ENCODE measurements around the gene SLAMF8. TPM values are rescaled to one million over a fixed set of nuclear protein-coding genes. Genes with fewer than 3 reads are reported as not detected.

The SLAMF8 gene
- total RNA-seq, 1 experiment from 2014 or later = not detected

DNA sequence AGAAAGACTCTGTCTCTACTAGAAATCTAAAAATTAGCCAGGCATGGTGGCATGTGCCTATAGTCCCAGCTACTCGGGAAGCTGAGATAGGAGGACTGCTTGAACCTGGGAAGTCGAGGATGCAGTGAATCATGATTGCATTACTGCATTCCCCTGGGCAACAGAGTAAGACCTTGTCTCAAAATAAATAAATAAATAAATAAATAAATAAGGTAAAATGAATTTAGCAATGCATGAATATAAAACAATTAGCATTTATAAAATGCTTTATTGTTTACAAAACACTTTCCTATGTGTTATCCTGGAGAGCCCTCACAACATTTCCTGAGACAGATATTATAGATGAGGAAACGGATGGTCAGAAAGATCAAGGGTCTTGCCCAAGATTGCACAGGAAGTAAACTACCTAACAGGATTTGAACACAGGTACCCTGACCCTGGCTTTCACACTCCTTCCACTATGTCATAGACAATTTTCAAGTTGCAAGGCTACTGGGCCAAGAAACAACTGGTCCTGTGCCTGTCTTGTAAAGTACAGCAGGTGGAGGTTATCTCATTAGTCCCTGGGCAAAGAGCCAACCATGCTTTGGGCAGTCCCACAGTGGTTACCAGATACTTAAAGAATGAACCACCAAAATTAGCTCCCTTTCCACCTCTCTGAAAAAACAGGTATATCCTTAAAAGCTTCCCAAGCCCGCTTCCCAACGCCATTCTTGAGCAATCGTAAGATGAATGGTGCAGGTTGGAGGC lies 51.2 kb downstream of the SLAMF8 start:
- Mint-ChIP-seq H3K4me3 (ENCODE audit: low read depth, unreplicated experiment) (no peak overlapping the region), H3K27me3 (ENCODE audit: unreplicated experiment) (no peaks in the 10 kb centered on the region), H3K9me3 (ENCODE audit: low read depth, unreplicated experiment) (no peaks in the 10 kb centered on the region), H3K27ac (ENCODE audit: unreplicated experiment) (no peak overlapping the region), H3K36me3 (ENCODE audit: insufficient read depth, unreplicated experiment) (no peaks in the 10 kb centered on the region), H3K4me1 (ENCODE audit: low read depth, unreplicated experiment) (no peaks in the 10 kb centered on the region)
- no TSS peak for BruUV-seq (replicated peaks)
- TF ChIP-seq, protein P1, sequence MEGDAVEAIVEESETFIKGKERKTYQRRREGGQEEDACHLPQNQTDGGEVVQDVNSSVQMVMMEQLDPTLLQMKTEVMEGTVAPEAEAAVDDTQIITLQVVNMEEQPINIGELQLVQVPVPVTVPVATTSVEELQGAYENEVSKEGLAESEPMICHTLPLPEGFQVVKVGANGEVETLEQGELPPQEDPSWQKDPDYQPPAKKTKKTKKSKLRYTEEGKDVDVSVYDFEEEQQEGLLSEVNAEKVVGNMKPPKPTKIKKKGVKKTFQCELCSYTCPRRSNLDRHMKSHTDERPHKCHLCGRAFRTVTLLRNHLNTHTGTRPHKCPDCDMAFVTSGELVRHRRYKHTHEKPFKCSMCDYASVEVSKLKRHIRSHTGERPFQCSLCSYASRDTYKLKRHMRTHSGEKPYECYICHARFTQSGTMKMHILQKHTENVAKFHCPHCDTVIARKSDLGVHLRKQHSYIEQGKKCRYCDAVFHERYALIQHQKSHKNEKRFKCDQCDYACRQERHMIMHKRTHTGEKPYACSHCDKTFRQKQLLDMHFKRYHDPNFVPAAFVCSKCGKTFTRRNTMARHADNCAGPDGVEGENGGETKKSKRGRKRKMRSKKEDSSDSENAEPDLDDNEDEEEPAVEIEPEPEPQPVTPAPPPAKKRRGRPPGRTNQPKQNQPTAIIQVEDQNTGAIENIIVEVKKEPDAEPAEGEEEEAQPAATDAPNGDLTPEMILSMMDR (IDR thresholded peaks at IDR 0.05; ENCODE audit: unreplicated experiment) = no peak
- intact Hi-C loops (cut with micrococcal nuclease; ENCODE audit: unreplicated experiment) = no loop called here
- no peak for DNase-seq
- CTCF ChIA-PET = no interaction called here

DNA sequence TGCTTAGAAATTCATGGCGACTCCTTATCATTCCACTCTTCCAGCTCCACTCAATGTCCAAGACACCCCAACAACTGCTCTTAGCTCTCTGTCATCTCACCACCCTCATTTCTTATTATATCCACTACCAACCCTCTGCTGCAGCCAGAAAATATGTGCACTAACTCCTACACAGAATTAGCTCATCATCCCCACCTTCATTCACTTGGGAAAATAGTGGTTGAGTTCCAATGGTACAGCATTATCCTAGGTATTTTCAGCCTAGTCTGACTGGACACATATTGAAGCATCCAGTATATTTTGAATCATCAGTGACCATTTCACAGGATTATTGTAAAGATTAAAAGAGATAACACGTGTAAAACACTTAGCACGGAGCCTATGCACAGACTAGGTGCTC lies 52.5 kb downstream of the SLAMF8 start:
- BruUV-seq (replicated peaks) = no TSS peak
- DNase-seq = no peak
- H3K4me1 Mint-ChIP-seq (ENCODE audit: low read depth, unreplicated experiment) = no peaks in the 10 kb centered on the region
- no peak overlapping the region for H3K27ac Mint-ChIP-seq (ENCODE audit: unreplicated experiment)
- no peak overlapping the region for H3K4me3 Mint-ChIP-seq (ENCODE audit: low read depth, unreplicated experiment)
- H3K9me3 Mint-ChIP-seq (ENCODE audit: low read depth, unreplicated experiment) = no peaks in the 10 kb centered on the region
- intact Hi-C loops (cut with micrococcal nuclease; ENCODE audit: unreplicated experiment) = no loop called here
- no peaks in the 10 kb centered on the region for H3K27me3 Mint-ChIP-seq (ENCODE audit: unreplicated experiment)
- CTCF ChIA-PET = interaction anchor here (1.2 to 1.3 kb wide), 2 partner anchors 25 to 80 kb away, joined by 3 to 4 read pairs; no protein-coding TSS in a partner anchor
- TF ChIP-seq, protein P1 (IDR thresholded peaks at IDR 0.05; ENCODE audit: unreplicated experiment) = no peak
- no peaks in the 10 kb centered on the region for H3K36me3 Mint-ChIP-seq (ENCODE audit: insufficient read depth, unreplicated experiment)

DNA sequence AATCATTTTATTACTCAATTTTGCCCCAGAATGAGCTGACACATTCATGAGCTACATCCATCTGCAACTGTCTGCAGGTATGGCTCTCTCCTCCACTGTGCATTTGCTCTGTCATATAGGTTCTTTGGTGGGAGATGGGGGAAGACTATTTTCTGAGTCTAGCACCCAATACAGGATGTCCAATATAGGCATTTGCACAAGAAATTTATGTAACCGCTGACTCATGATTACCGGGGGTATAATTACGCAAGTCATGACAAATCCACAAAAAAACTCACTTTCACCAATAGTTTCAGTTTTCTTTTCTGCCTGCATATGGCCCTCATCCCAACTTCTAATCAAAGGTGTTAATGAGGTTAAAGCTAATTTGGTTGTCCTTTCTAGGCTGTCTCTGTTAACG lies 53.3 kb downstream of the SLAMF8 start:
- no peaks in the 10 kb centered on the region for H3K4me1 Mint-ChIP-seq (ENCODE audit: low read depth, unreplicated experiment)

DNA sequence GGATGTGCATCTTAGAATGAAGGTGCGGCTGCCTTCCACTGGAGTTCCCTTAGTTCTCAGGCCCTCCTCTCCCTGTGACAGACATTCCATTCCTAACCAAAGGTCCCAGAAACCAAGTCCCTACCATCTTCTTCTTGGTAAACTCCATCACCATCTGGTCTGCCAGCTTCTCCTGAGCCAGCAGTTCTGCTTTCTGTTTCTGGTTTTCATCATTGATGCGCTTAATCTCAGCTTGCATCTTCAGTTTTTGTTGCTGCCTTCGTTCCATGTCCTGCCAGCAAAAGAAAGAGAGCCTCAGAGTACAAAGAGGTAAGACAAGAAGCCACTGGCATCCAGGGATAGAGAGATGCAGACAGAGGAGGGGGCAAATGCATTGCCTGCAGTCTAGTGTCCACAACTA lies 53.8 kb downstream of the SLAMF8 start:
- H3K9me3 Mint-ChIP-seq (ENCODE audit: low read depth, unreplicated experiment) = no peaks in the 10 kb centered on the region
- no peak overlapping the region for H3K4me3 Mint-ChIP-seq (ENCODE audit: low read depth, unreplicated experiment)
- no peaks in the 10 kb centered on the region for H3K27me3 Mint-ChIP-seq (ENCODE audit: unreplicated experiment)
- H3K4me1 Mint-ChIP-seq (ENCODE audit: low read depth, unreplicated experiment) = no peaks in the 10 kb centered on the region
- CTCF ChIA-PET = interaction anchor here (0.9 to 1.3 kb wide), 5 partner anchors 10 to 81 kb away, joined by 3 to 4 read pairs (median 4); no protein-coding TSS in a partner anchor
- intact Hi-C loops (cut with micrococcal nuclease; ENCODE audit: unreplicated experiment) = no loop called here
- BruUV-seq (replicated peaks) = no TSS peak
- H3K27ac Mint-ChIP-seq (ENCODE audit: unreplicated experiment) = no peak overlapping the region
- DNase-seq = no peak
- TF ChIP-seq, protein P1 (IDR thresholded peaks at IDR 0.05; ENCODE audit: unreplicated experiment) = no peak
- H3K36me3 Mint-ChIP-seq (ENCODE audit: insufficient read depth, unreplicated experiment) = no peaks in the 10 kb centered on the region

More for the DNA sequence above, 53.3 kb downstream of the SLAMF8 start:
- intact Hi-C loops (cut with micrococcal nuclease; ENCODE audit: unreplicated experiment) = no loop called here
- TF ChIP-seq, protein P1 (IDR thresholded peaks at IDR 0.05; ENCODE audit: unreplicated experiment) = no peak
- no peaks in the 10 kb centered on the region for H3K27me3 Mint-ChIP-seq (ENCODE audit: unreplicated experiment)
- CTCF ChIA-PET = interaction anchor here (0.9 to 1.3 kb wide), 5 partner anchors 10 to 81 kb away, joined by 3 to 4 read pairs (median 4); no protein-coding TSS in a partner anchor
- H3K27ac Mint-ChIP-seq (ENCODE audit: unreplicated experiment) = no peak overlapping the region
- BruUV-seq (replicated peaks) = no TSS peak
- H3K36me3 Mint-ChIP-seq (ENCODE audit: insufficient read depth, unreplicated experiment) = no peaks in the 10 kb centered on the region
- H3K4me3 Mint-ChIP-seq (ENCODE audit: low read depth, unreplicated experiment) = no peak overlapping the region
- DNase-seq = no peak
- no peaks in the 10 kb centered on the region for H3K9me3 Mint-ChIP-seq (ENCODE audit: low read depth, unreplicated experiment)
